HepG2 (cell line): ENCODE data around the gene FITM1. TPM values are rescaled to one million over a fixed set of nuclear protein-coding genes. Genes with fewer than 3 reads are reported as not detected.

ENCODE experiments used
- CBX1 ChIP-seq: IDR thresholded peaks from one replicate; pipeline ENCODE4 v1.6.1; 2016; ENCODE audit warnings: antibody characterized with exemption, low read depth
- FOXM1 ChIP-seq: sonication (generic); formaldehyde crosslinking; IDR thresholded peaks from 2 replicates; pipeline ENCODE4 v1.5.0; 2020; ENCODE audit warnings: missing genetic modification reagents
- FUBP1 ChIP-seq: sonication (generic); formaldehyde crosslinking; IDR thresholded peaks from 2 replicates; pipeline ENCODE4 v1.5.1; 2020; ENCODE audit warnings: missing genetic modification reagents, mild to moderate bottlenecking, borderline replicate concordance
- GATA4 ChIP-seq: sonication (generic); IDR thresholded peaks from 2 replicates; pipeline ENCODE4 v1.6.1; 2016; ENCODE audit warnings: antibody characterized with exemption, low read depth, borderline replicate concordance
- IKZF4 ChIP-seq: sonication (generic); formaldehyde crosslinking; IDR thresholded peaks from 2 replicates; pipeline ENCODE4 v1.5.1; 2020; ENCODE audit warnings: borderline replicate concordance, mild to moderate bottlenecking, low read depth, missing genetic modification reagents; ENCODE audit errors: not compliant biosample characterization
- NFATC3 ChIP-seq: sonication (generic); formaldehyde crosslinking; IDR thresholded peaks from 2 replicates; pipeline ENCODE4 v1.5.1; 2020; ENCODE audit warnings: mild to moderate bottlenecking, missing genetic modification reagents
- PAWR ChIP-seq: sonication (generic); formaldehyde crosslinking; IDR thresholded peaks from 2 replicates; pipeline ENCODE4 v1.4.0; 2020; ENCODE audit warnings: missing genetic modification reagents, mild to moderate bottlenecking, borderline replicate concordance
- RBM22 ChIP-seq: fragments of 200-400 bp; formaldehyde crosslinking; optimal IDR thresholded peaks from 2 replicates; pipeline ENCODE3; 2017; ENCODE audit warnings: mild to moderate bottlenecking, low read length, moderate library complexity
- SALL2 ChIP-seq: sonication (generic); formaldehyde crosslinking; IDR thresholded peaks from 2 replicates; pipeline ENCODE4 v1.8.1; 2023; ENCODE audit warnings: mild to moderate bottlenecking, missing genetic modification reagents, inconsistent platforms
- STAT6 ChIP-seq: sonication (generic); formaldehyde crosslinking; IDR thresholded peaks from 2 replicates; pipeline ENCODE4 v1.4.0; 2020; ENCODE audit warnings: missing genetic modification reagents, mild to moderate bottlenecking, borderline replicate concordance
- ZNF274 ChIP-seq: sonication (generic); formaldehyde crosslinking; IDR thresholded peaks from 2 replicates; pipeline ENCODE4 v1.5.1; 2020; ENCODE audit warnings: mild to moderate bottlenecking, missing genetic modification reagents
- ZNF335 ChIP-seq: sonication (generic); formaldehyde crosslinking; IDR thresholded peaks from 2 replicates; pipeline ENCODE4 v1.4.0; 2020; ENCODE audit warnings: missing genetic modification reagents
- ZNF383 ChIP-seq: sonication (generic); formaldehyde crosslinking; IDR thresholded peaks from 2 replicates; pipeline ENCODE4 v1.4.0; 2020; ENCODE audit warnings: missing genetic modification reagents, mild to moderate bottlenecking, borderline replicate concordance
- ZNF7 ChIP-seq: IDR thresholded peaks from 2 replicates; pipeline ENCODE4 v1.6.1; 2016; ENCODE audit warnings: missing biosample characterization, missing genetic modification reagents
- ZNF746 ChIP-seq: sonication (generic); formaldehyde crosslinking; IDR thresholded peaks from 2 replicates; pipeline ENCODE4 v1.8.0; 2022; ENCODE audit warnings: mild to moderate bottlenecking, missing genetic modification reagents
- ZNF768 ChIP-seq: sonication (generic); formaldehyde crosslinking; IDR thresholded peaks from 2 replicates; pipeline ENCODE4 v1.4.0; 2020; ENCODE audit warnings: missing genetic modification reagents
- polyA plus RNA-seq, 8 experiments: library from polyadenylated mRNA; depleted of rRNA in 3 of 8; stranded (reverse) in 7 of 8; unstranded in 1 of 8; fragments of >200 nt; fragmentation: Illumina TruSeq in 4 of 8; extraction: Trizol in 4 of 8; gene quantifications; 2 replicates each; pipeline versions ENCODE4 v1.2.1 to v1.2.3, GENCODE V29; 2011 to 2016; ENCODE audit warnings: low read depth in 4 of 8, missing spikeins in 1 of 8, mixed read lengths in 1 of 8; ENCODE audit not compliant: insufficient read depth in 1 of 8
- total RNA-seq, 5 experiments: library from RNA; depleted of rRNA; stranded (reverse); fragments of >200 nt; fragmentation: Illumina TruSeq; extraction: Trizol; gene quantifications; 2 replicates each; pipeline ENCODE4 v1.2.3, GENCODE V29; 2016; ENCODE audit warnings: low read depth in 1 of 5
- TF ChIP-seq, protein P1 (sequence below): sonication (generic); formaldehyde crosslinking; IDR thresholded peaks from 2 replicates; pipeline ENCODE4 v1.8.1; 2023; ENCODE audit warnings: mild to moderate bottlenecking, inconsistent platforms, moderate library complexity, missing genetic modification reagents, borderline replicate concordance
- TF ChIP-seq, protein P2 (sequence below): IDR thresholded peaks from 2 replicates; pipeline ENCODE4 v1.4.0; 2020; ENCODE audit warnings: mild to moderate bottlenecking, missing genetic modification reagents

Gene FITM1
- total and polyA plus RNA-seq, 2 of the 13 experiments (the other 11 are each of a cell fraction or from before 2014, with no cell fraction given): 2.7 to 5.8 TPM

DNA sequence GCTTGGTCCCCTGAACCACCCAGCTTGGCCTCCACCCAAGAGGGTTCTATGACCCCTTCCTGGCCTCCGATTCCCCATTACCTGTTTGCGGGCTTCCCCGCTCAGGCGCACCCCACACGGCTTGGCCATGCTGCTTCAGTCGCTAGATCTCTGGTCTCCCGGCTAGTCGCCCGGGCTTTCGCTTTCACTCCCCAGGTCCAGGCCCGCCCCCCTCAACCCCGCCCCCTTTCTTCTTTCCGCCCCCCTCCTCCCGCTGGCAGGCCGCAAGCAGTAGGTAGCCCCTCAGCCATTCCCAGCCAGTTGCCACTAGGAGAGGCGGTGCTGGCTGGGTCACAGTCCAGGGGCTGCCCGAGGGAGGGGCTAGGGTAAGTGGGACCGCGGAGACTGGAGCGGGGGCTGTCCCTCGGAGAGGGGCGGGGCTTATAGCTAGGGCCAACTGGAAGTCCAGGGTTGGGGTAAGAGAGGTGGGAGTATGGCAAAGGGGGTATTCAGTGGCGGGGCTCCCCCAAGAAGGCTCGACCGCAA is 16.1 kb downstream of the FITM1 start, which contains the start of gene PSME2 (continued):
- TF ChIP-seq RBM22: no peak
- no peak for TF ChIP-seq ZNF7 (CRISPR knock-in tag)
- TF ChIP-seq FUBP1 (CRISPR knock-in tag): no peak; the same call in 1 of the 2 replicates
- peak; percentile 77 for TF ChIP-seq CBX1
- TF ChIP-seq, protein P1, sequence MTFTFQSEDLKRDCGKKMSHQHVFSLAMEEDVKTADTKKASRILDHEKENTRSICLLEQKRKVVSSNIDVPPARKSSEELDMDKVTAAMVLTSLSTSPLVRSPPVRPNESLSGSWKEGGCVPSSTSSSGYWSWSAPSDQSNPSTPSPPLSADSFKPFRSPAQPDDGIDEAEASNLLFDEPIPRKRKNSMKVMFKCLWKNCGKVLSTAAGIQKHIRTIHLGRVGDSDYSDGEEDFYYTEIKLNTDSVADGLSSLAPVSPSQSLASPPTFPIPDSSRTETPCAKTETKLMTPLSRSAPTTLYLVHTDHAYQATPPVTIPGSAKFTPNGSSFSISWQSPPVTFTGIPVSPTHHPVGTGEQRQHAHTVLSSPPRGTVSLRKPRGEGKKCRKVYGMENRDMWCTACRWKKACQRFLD (CRISPR knock-in tag): peak; percentile 93; the same call in 1 of the 2 replicates
- peak; percentile 34; the same call in 1 of the 2 replicates for TF ChIP-seq STAT6
- no peak; the same call in 1 of the 2 replicates for TF ChIP-seq SALL2 (CRISPR knock-in tag)
- peak; percentile 61; the same call in 1 of the 2 replicates for TF ChIP-seq GATA4
- peak; percentile 49; the same call in 1 of the 2 replicates for TF ChIP-seq ZNF768 (CRISPR knock-in tag)
- peak; percentile 87 for TF ChIP-seq IKZF4 (CRISPR knock-in tag)
- TF ChIP-seq ZNF383: no peak
- no peak; the same call in 1 of the 2 replicates for TF ChIP-seq PAWR (CRISPR knock-in tag)
- no peak for TF ChIP-seq NFATC3 (CRISPR knock-in tag)
- peak; percentile 83; the same call in 1 of the 2 replicates for TF ChIP-seq ZNF274 (CRISPR knock-in tag)
- TF ChIP-seq ZNF746: no peak
- TF ChIP-seq, protein P2, sequence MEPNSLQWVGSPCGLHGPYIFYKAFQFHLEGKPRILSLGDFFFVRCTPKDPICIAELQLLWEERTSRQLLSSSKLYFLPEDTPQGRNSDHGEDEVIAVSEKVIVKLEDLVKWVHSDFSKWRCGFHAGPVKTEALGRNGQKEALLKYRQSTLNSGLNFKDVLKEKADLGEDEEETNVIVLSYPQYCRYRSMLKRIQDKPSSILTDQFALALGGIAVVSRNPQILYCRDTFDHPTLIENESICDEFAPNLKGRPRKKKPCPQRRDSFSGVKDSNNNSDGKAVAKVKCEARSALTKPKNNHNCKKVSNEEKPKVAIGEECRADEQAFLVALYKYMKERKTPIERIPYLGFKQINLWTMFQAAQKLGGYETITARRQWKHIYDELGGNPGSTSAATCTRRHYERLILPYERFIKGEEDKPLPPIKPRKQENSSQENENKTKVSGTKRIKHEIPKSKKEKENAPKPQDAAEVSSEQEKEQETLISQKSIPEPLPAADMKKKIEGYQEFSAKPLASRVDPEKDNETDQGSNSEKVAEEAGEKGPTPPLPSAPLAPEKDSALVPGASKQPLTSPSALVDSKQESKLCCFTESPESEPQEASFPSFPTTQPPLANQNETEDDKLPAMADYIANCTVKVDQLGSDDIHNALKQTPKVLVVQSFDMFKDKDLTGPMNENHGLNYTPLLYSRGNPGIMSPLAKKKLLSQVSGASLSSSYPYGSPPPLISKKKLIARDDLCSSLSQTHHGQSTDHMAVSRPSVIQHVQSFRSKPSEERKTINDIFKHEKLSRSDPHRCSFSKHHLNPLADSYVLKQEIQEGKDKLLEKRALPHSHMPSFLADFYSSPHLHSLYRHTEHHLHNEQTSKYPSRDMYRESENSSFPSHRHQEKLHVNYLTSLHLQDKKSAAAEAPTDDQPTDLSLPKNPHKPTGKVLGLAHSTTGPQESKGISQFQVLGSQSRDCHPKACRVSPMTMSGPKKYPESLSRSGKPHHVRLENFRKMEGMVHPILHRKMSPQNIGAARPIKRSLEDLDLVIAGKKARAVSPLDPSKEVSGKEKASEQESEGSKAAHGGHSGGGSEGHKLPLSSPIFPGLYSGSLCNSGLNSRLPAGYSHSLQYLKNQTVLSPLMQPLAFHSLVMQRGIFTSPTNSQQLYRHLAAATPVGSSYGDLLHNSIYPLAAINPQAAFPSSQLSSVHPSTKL: no peak; the same call in 1 of the 2 replicates
- no peak for TF ChIP-seq FOXM1 (CRISPR knock-in tag)
- TF ChIP-seq ZNF335 (CRISPR knock-in tag): 0 out of 2 replicates have a peak, but pooled peaks have one; percentile 14
